ENCODE results near the gene UBASH3B.

- TF ChIP-seq CTCF (IDR thresholded peaks at IDR 0.05) (no peak), POLR2A (IDR thresholded peaks at IDR 0.05) (no peak), POLR2AphosphoS5 (IDR thresholded peaks at IDR 0.05) (no peak)
These were observed 45.6 kb downstream of the UBASH3B start for GRCh38 chr11:122701143-122701542.

Measured in gastroesophageal sphincter (tissue), 3 donors.